NCI-H748 (cell line): ENCODE data around the gene DDX47.
"Not testable (repeated sequence)": the region's sequence is repeated elsewhere in the genome, so short reads cannot be mapped to it uniquely, and the experiment has no call there.

ENCODE experiments used
- DNase-seq: peaks from one replicate; lab custom pipeline; 2025; ENCODE audit not compliant: unreplicated experiment; lab: John Stamatoyannopoulos, UW

Gene DDX47

GRCh38 chr12:12796928-12797793, 16.0 kb upstream of the DDX47 start:
- DNase-seq, result no peak

- peak; percentile 21 for DNase-seq
These were observed 15.4 kb upstream of the DDX47 start for GRCh38 chr12:12797794-12798152.

DNA sequence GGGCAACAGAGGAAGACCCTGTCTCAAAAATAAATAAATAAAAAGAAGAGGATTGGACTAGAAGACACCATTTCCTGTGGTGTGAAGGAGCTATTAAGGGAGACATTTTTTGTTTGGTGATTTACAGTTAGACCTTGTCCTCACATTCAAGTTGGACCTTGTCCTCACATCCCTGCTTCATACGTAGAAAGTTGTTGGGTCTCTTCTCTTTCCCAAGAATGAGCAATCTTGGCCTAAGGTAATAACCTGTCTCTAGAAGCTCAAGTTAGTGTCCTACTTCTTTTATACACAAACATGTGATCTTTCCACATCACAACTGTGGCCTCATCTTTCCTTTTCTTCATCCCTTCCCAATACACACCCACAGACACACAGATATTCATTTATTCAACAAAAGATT, 14.7 kb upstream of the DDX47 start:
- no peak for DNase-seq

DNA sequence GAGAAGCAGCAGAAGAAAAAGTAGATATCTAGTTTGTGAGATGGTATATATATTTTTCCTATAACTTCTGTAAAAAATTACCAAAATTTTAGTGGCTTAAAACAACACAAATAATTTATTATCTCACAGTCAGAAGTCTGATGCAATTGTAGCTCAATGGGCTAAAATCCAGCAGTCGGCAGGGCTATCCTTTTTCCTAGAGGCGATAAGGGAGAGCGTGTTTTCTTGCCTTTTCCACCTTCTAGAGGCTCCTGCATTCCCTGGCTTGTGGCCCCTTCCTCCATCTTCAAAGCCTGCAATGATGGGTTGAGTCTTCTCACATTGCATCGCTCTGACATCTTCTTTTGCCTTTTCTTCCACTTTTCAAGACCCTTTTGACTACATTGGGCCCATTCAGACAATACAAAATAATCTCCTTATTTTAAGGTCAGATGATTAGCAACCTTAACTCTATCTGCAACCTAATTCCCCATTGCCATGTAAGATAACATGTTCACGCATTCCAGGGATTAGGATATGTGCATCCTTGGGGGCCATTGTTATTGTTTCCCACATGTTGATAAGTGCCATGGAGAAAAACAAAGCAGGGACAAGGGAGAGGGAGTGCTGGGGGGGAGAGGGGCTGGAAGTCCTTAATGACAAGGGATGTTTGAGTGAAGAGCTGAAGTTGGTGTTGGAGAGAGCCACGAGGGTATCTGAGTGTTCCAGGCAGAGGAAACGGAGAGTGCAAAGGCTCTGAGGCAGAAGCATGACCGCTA, 13.8 kb upstream of the DDX47 start:
- DNase-seq, result no peak

- no peak for DNase-seq
These were observed 12.6 kb upstream of the DDX47 start for GRCh38 chr12:12800406-12801180.

- DNase-seq, result not testable (repeated sequence)
These were observed 11.5 kb upstream of the DDX47 start for GRCh38 chr12:12801656-12802055.

DNA sequence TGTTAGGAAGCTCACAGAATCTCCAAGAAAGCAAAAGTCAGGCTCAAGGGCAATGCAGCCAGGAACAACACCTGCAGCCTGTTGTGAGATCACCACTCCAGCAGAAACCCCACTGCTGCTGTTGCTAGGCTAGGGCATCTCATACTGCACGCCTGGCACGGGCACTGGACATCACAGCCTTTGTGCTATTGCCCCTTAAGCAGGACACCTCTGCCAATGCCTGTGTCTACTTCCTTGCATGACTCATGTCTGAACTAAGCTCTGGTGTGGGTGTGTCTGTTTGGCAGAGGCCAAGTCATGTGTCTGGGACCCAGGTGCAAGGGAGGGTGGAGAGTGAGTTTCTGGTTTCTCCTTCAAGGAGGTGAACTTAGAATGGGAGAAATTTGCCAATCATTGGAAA, 10.0 kb upstream of the DDX47 start:
- peak; percentile 22 for DNase-seq

GRCh38 chr12:12804011-12804410, 9.1 kb upstream of the DDX47 start:
- no peak for DNase-seq

GRCh38 chr12:12804432-12804886, 8.7 kb upstream of the DDX47 start:
- DNase-seq, result no peak

GRCh38 chr12:12806784-12807516, 6.2 kb upstream of the DDX47 start:
- no peak for DNase-seq

- not testable (repeated sequence) for DNase-seq
These were observed 5.6 kb upstream of the DDX47 start for GRCh38 chr12:12807517-12807903.

DNA sequence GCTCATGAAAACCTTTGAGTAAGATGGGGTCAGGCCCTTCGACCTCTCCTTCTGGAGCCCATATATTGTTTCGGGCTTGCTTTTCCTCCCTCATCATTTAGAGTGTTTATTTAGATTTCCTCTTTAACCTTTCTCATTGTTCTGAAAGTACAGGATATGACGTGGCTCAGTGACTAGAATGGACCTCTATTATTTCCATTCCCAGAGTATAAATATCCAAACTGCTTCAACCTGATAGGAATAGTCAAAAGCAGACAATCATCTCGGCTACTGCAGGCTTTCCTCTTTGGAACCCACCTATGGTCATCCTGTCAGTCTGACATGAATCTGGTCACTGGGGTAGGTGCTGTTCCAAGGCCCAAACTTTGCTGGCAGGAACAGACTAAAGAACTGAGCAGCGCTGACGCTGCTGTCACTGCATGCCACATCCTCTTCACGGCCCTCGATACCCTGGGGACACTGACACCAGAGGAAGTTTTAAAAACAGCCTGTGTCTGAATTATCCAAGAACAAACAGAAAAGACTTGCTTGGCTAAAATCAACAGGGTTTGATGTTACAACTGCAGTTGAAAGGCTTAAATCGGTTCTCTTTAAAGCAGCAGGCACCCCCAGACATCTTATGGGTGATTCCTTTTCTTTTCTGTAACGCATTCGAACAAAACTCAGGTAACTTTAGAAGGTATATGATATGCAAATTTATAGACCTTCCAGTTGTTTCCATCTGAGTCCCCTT, 5.0 kb upstream of the DDX47 start:
- DNase-seq, result peak; percentile 66

GRCh38 chr12:12810553-12811021, 2.6 kb upstream of the DDX47 start:
- DNase-seq, result peak; percentile 9

GRCh38 chr12:12811343-12811742, 1.8 kb upstream of the DDX47 start:
- DNase-seq, result no peak

- DNase-seq, result no peak
These were observed 972 bp upstream of the DDX47 start for GRCh38 chr12:12812174-12812573.

- DNase-seq, result no peak
These were observed 477 bp upstream of the DDX47 start for GRCh38 chr12:12812618-12813119.

DNA sequence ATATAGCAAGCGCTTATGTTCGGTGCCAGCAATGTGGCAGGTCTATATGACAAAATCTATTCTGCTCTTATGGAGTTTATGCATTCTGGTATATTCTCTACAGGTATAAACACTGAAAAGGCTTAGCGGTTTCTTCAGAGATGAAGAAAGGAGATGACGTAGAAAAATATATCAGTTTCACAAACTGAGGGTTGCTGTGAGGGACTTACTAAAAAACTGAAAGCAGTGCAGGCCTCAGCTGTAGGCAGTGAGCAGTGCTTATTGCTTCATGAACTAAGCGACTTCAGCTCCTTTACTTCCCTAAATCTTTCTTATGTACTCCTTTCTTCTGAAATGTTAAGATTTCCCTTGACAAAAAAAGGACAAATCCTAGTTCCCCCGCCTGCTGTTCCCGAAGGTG, 4.5 kb downstream of the DDX47 start:
- DNase-seq, result no peak

DNA sequence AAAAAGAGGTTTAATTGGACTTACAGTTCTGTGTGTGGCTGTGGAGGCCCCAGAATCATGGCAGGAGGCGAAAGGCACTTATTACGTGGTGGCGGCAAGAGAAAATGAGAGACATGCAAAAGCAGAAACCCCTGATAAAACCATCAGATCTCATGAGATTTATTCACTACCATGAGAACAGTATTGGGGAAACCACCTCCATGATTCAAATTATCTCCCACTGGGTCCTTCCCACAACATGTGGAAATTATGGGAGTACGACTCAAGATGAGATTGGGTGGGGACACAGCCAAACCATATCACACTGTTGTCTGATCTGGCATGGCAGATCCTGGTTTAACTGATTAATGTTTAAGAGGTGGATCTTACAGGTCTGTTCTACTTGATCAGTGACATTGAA, 5.6 kb downstream of the DDX47 start:
- DNase-seq, result no peak

GRCh38 chr12:12819221-12819620, 6.1 kb downstream of the DDX47 start:
- no peak for DNase-seq
